Psoas muscle (tissue), 8 donors: ENCODE results near the gene SFMBT1. TPM values are rescaled to one million over a fixed set of nuclear protein-coding genes. Genes with fewer than 3 reads are reported as not detected.
A peak's percentile ranks its signal among the peaks of the same experiment; 100 is the strongest.

Experiments used
- ATAC-seq, 4 donors: fragments of 200-7000 bp; cut with Tn5 transposase; one replicate each; pipeline ENCODE4 v1.9.1; 2020; ENCODE audit warnings: moderate library complexity in 3 of 4, mild to moderate bottlenecking in 2 of 4
- DNase-seq, 2 donors: peaks; one replicate each; pipeline ENCODE4 v3.0.0-alpha.2; 2020
- H3K27ac ChIP-seq: fragments of 200-600 bp; one replicate; pipeline ENCODE4 v1.8.0; 2022
- H3K27me3 ChIP-seq, 3 donors: fragments of 200-600 bp in 1 of 3; one replicate each; pipeline versions ENCODE4 v1.6.1 to v1.8.0; 2013 to 2022; ENCODE audit warnings: low read length in 2 of 3, mild to moderate bottlenecking in 2 of 3, moderate library complexity in 1 of 3; ENCODE audit not compliant: insufficient read depth in 3 of 3
- H3K36me3 ChIP-seq, 2 donors: fragments of 200-600 bp in 1 of 2; one replicate each; pipeline versions ENCODE4 v1.6.1 to v1.8.0; 2013 to 2022; ENCODE audit warnings: low read depth in 1 of 2, mild to moderate bottlenecking in 1 of 2, moderate library complexity in 1 of 2; ENCODE audit not compliant: insufficient read depth in 1 of 2
- H3K4me1 ChIP-seq: fragments of 200-600 bp; one replicate; pipeline ENCODE4 v1.8.0; 2022
- H3K4me3 ChIP-seq: fragments of 200-600 bp; one replicate; pipeline ENCODE4 v1.8.0; 2022; ENCODE audit warnings: mild to moderate bottlenecking
- H3K9me3 ChIP-seq: fragments of 200-600 bp; one replicate; pipeline ENCODE4 v1.8.0; 2022
- CTCF ChIP-seq: fragments of 200-600 bp; IDR thresholded peaks from one replicate; pipeline ENCODE4 v1.8.0; 2022; ENCODE audit warnings: antibody characterized with exemption
- WGBS, 3 donors: extraction: QIAGEN DNeasy Blood & Tissue Kit; methylation state at CpG; one replicate each; pipeline versions ENCODE4 v1.1.6 to v1.1.7; 2013; 5-methylcytosine and 5-hydroxymethylcytosine counted together
- intact Hi-C, 2 donors: fragments of 100-400 bp; cut with DNase I; formaldehyde crosslinking; loops; one replicate each; pipeline versions ENCODE4 v1.11.0 to v1.14.2; 2022
- polyA plus RNA-seq, 3 donors: library from polyadenylated mRNA; stranded (reverse); fragments of 200-250 nt; gene quantifications; one replicate each; pipeline ENCODE4 v1.2.3, GENCODE V29; 2013
- total RNA-seq, 4 donors: library from RNA; stranded (reverse); fragmentation: NEBNext Ultra II Directional in 2 of 4; extraction: Animal tissue kit (Norgen Biotek cat#: 25700) in 2 of 4; gene quantifications; one replicate each; pipeline versions ENCODE4 v1.2.1 to v1.2.4, GENCODE V29; 2021 to 2023
- donor health status: healthy with polysubstance abuse.
- donor health status: DM: no; HTN: no; CAD: no; lungs with moderate emphysema.
- donor health status: Bipolar disorder and iron deficiency.
- donor health status: healthy.
- donor health status: DM: yes; HTN: yes; CAD: no.
- donor health status: DM: no; HTN: no; CAD: no.
- donor health status: DM: no; HTN: no; CAD: no.
- donor health status: DM: yes; HTN: yes; CAD: no.

Gene SFMBT1
- total and polyA plus RNA-seq, 7 donors, result 6.7 to 25.0 (median 16.3) TPM

DNA sequence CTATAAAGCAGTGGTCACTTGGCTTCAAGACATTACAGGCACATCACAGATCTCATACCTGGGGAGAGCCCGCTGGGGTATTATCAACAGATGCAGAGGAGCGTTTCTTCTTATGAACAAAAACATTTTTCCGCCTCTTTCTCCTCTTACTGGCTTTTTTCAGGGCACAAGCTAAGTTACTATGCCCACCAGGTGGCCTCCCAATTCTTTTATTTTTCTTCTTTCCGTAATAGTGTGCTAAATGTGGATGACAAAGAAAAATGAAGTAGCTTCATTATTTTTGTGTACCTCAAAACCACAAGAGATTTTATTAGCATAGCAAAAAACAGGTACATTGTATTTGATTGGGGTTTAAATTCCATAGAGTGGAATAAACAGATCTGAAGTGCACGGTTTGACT is 138.4 kb downstream of the SFMBT1 start:
- no peak overlapping the region for H3K4me3 ChIP-seq
- no peak overlapping the region for H3K27ac ChIP-seq
- no peaks in the 10 kb centered on the region for H3K9me3 ChIP-seq
- ATAC-seq, result no peak
- intact Hi-C loops, result no loop called here
- H3K4me1 ChIP-seq, result no peaks in the 10 kb centered on the region
- WGBS, 3 donors, result 88 to 93% (median 93%) methylated on average over 5 of the region's 5 CpGs
- peaks cover 11 to 78% of the 10 kb centered on the region in 2 donors for H3K36me3 ChIP-seq
- TF ChIP-seq CTCF, result no peak
- no peaks in the 10 kb centered on the region for H3K27me3 ChIP-seq
- DNase-seq, result no peak

DNA sequence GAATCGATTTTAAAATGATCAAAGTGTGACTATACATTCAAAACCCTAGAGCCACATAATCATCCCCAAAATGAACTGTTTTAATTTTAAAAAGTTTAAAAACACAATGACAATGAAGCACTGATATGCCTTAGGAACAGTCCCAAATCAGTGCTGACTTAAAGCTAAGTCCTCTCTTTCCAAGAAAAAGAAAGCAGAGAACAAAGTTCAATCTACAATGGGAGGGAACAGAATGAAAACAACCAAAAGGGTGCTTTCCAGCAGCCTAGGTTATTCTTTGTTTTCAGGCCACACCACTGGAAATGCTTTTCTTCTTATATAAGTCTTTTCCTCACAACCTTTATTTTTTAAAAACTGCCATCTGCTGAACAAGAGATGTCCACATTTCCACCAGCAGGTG is 141.3 kb downstream of the SFMBT1 start:
- DNase-seq (no peak), ATAC-seq (no peak)
- H3K36me3 ChIP-seq, result peaks cover 11 to 53% of the 10 kb centered on the region in 2 donors
- WGBS, 3 donors, result 81 to 100% (median 97%) methylated on average over 1 of the region's 1 CpG
- no peak overlapping the region for H3K27ac ChIP-seq
- intact Hi-C loops, result no loop called here
- no peak overlapping the region for H3K4me3 ChIP-seq
- no peak for TF ChIP-seq CTCF
- no peaks in the 10 kb centered on the region for H3K9me3 ChIP-seq
- H3K4me1 ChIP-seq, result no peaks in the 10 kb centered on the region
- no peaks in the 10 kb centered on the region for H3K27me3 ChIP-seq

DNA sequence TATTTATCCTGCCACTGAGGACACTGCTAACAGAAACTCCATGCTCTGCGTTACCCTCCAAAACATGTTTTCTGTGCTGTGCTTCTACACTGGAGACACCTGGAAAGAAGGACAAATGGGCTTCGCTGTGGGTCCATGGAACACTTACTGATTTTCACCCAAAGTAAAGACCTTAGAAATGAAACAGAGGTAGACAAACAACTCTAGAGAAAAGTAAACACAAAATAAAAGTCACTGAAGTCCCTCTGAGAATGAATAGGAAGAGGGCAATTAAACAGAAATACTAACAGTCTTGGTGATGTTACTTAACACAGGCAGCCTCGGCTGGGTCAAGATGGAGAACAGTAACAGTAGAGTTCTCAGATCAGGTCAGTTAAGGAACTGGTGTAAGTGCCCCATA is 141.9 kb downstream of the SFMBT1 start:
- DNase-seq (no peak), ATAC-seq (no peak)
- Histone ChIP-seq H3K27ac (no peak overlapping the region), H3K27me3 (no peaks in the 10 kb centered on the region), H3K4me1 (no peaks in the 10 kb centered on the region), H3K36me3 (peaks cover 11 to 53% of the 10 kb centered on the region in 2 donors), H3K9me3 (no peaks in the 10 kb centered on the region), H3K4me3 (no peak overlapping the region)
- intact Hi-C loops, result no loop called here
- 93 to 94% (median 93%) methylated on average over 3 of the region's 3 CpGs for WGBS, 3 donors
- no peak for TF ChIP-seq CTCF

DNA sequence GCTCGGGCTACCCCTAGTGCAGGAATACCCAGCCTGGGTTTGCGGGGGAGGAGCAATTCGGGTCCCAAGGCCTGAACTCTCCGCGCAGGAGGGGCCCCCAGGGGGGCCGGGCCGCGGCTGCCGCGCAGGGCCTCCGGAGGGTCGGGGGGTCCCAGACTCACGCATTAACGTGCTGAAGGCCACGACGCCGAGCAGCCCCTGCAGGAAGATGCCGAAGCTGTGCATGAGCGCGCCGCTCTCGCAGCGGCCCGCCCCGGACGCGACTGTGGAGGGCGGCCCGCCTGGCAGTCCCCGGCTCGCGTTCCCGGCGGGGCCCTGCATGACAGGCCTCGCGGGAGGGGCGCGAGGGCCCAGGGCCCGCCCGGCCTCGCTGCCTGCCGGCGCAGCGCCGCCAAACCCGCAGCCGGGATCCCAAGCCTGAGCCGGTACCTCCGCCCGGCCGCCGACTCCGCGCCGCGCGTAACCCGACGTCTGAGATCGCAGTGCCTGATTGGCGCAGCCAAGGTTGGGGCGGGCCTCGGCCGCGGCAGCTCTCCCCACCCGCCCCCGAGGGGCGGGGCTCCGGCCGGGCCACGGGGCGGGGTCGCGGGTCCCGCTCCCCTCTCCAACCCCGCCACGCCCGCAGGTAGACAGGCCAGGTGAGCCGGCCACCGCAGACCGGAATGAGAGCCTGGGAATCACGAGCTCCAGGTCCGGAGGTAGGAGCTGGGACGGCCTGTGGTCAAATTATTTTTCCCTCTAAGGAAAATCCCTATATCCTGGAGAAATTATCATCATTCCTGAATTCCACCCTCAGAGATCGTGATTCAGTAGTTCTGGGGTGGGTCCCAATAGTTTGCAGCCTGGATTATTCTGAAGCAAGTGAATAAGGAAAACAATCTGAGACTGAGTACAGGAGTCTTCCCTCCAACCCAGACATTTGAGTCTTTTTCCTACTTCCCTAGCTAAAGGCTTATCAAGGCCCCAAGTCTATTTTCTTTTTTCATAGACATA is 148.4 kb downstream of the SFMBT1 start, which contains the start of gene STIMATE:
STIMATE (minus strand) TSS at position 419 of the 993 bp plus-strand sequence; CDS start at position 321, 98 bp downstream.
- intact Hi-C loops, result no loop called here
- Histone ChIP-seq H3K27me3 (no peaks in the 10 kb centered on the region), H3K4me1 (peaks cover 30% of the 10 kb centered on the region), H3K27ac (peak within 1 kb of the TSS; percentile 89), H3K4me3 (peak within 1 kb of the TSS; percentile 72), H3K9me3 (no peaks in the 10 kb centered on the region), H3K36me3 (no peaks in the 10 kb centered on the region)
- 0% methylated on average over 46 to 85 of the region's 85 CpGs for WGBS, 3 donors
- DNase-seq, result peak; percentile 90 to 94
- ATAC-seq, result peak; percentile 92 to 95 (median 94)
- no peak for TF ChIP-seq CTCF
